Stimulated activated CD4-positive, alpha-beta T cell treated with anti-CD3 and anti-CD28 coated beads, Interleukin-1b, Interleukin-23, amount 100 ng/mL, for 1 hour (primary cell): ENCODE results near the gene NAGPA.

Experiments used
- DNase-seq, 2 donors: peaks; one replicate each; pipeline ENCODE4 v3.0.0-alpha.2; 2020; ENCODE audit warnings: low read depth in 2 of 2

NAGPA gene

DNA sequence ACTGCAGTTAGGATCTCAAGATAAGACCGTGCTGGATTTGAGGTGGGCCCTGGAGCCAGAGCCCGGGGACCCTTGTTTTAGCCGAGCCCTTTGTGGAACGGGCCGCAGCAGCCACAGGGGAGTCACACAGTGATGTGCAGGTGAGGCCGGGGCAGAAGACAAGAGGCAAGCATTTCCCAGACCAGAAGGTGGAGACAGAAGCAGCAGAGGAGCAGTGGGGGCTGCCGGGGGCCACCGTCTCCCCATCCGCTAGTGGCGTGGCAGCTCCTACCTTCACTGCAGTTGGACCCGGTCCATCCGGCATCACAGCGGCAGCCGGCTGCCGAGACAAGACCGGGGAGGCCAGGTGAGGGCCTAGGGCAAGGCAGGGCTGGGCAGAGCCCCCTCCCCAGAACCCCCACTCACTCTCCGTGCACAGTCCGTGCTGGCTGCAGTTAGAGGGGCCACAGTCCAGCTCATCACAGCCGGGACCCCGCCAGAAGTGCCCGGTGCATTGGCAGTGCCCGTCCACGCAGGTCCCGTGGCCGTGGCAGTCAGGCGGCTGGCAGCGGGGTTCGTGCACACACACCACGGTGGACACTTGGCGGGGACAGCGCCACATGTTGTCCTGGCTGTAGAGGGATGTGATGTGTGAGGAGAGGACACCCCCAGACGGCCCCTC, 6.0 kb downstream of the NAGPA start:
- DNase-seq, result no peak

GRCh38 chr16:5027086-5027485, 6.6 kb downstream of the NAGPA start:
- no peak for DNase-seq

- DNase-seq, result no peak
Observed at GRCh38 chr16:5026664-5027063, 7.1 kb downstream of the NAGPA start.

- no peak for DNase-seq
Observed at GRCh38 chr16:5025171-5025632, 8.5 kb downstream of the NAGPA start.

GRCh38 chr16:5024632-5025031, 9.1 kb downstream of the NAGPA start:
- no peak for DNase-seq

- no peak for DNase-seq
Observed at GRCh38 chr16:5022521-5022920, 11.2 kb downstream of the NAGPA start.

- no peak for DNase-seq
Observed at GRCh38 chr16:5020551-5020950, 13.2 kb downstream of the NAGPA start.

DNA sequence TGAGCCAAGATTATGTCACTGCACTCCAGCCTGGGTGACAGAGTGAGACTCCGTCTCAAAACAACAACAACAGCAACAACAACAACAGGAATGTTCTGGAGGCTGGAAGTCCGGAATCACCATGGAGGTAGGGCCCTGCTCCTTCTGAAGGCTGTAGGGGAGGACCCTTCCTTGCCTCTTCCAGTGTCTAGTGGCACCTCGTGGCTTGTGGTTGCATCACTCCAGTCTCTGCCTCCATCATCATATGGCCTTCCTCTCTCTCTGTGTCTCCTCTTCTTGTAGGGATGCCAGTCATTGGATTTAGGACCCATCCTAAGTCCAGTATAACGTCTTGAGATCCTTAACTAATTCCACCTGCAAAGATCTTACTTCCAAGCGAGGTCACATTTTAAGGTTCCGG, 14.0 kb downstream of the NAGPA start:
- no peak for DNase-seq

- no peak for DNase-seq
Observed at GRCh38 chr16:5018793-5019192, 14.9 kb downstream of the NAGPA start.

DNA sequence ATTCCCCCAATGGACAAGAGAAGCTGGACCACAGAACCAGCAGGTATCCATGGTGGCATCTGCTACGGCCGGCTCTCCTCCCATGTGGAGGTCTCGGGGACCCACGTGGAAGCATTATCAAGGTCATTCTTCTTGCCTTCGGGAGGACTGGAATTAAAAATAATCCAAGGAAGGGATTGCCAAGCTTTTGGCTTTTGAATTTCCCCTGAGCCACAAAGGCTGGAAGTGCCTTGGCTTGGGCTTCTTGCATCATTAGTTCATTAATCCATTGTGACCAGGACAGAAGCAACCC, 16.1 kb downstream of the NAGPA start:
- no peak for DNase-seq

GRCh38 chr16:5016967-5017677, 16.6 kb downstream of the NAGPA start:
- DNase-seq, result no peak

DNA sequence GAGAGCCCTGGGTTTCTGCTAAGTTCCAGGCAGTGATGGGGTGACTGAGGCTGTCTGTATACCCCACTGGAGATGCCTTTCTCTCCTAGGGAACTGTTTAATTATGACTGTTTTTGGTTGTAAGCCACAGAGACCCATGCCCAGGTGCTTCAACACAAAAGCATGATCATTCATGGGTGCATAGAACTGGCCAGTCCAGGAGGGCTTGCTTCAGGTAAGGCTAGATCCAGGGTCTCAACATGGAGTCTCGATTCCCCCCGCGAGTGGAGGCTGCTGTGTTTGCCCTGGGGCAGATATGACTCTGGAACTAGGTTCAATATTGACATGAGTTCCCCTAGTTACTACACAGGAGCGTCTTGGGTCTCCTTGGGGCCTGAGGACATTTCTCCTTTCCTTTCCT, 17.8 kb downstream of the NAGPA start:
- no peak for DNase-seq

DNA sequence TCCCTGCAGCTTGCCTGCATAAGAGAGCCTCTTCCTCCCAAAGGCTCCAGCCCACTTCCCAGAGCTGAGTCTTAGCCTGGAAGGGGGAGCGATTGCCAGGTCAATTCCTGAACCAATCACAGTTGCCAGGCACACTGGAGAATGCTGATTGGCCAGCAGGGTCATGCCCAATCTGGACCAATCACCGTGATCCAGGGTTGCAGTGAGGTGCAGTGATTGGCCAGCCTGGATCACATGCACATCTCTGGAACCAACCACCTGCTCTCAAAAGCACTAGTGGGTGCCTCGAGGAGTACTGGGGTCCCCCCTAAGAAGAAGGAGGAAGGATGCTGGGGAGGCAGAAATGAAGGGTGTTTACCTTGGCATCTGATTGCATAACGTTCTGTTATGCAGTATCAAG, 18.4 kb downstream of the NAGPA start:
- DNase-seq, result no peak

DNA sequence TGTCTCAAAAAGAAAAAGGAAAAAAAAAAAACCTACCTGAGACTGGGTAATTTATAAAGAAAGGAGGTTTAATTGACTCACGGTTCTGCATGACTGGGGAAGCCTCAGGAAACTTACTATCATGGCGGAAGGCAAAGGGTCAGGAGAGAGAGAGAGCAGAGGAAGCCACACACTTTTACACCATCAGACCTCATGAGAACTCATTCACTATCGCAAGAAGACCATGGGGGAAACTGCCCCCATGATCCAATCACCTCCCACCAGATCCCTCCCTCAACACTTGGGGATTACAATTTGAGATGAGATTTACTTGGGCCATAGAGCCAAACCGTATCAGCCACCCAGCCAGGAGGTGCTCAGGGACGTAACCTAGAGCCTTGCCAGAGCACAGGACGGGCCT, 20.8 kb downstream of the NAGPA start:
- DNase-seq, result no peak

DNA sequence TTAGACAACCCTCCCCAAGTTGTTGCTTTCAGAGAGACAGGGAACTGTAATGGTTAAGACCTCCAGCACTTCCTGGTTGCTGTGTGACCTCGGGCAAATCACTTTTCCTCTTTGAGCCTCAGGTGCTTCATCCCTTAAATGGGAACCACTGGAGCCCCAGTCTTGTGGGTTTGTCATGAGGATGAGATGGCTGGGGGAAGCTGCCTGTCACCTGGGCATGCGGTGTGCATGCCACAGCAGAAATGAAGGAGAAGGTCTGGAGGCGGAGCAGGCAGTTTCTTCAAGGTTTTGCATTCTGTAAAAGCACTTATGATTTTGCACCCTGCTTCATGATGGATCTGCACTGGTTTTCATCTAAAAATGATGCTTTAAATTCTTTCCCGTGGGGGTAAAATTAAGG, 22.1 kb downstream of the NAGPA start:
- DNase-seq, result no peak

DNA sequence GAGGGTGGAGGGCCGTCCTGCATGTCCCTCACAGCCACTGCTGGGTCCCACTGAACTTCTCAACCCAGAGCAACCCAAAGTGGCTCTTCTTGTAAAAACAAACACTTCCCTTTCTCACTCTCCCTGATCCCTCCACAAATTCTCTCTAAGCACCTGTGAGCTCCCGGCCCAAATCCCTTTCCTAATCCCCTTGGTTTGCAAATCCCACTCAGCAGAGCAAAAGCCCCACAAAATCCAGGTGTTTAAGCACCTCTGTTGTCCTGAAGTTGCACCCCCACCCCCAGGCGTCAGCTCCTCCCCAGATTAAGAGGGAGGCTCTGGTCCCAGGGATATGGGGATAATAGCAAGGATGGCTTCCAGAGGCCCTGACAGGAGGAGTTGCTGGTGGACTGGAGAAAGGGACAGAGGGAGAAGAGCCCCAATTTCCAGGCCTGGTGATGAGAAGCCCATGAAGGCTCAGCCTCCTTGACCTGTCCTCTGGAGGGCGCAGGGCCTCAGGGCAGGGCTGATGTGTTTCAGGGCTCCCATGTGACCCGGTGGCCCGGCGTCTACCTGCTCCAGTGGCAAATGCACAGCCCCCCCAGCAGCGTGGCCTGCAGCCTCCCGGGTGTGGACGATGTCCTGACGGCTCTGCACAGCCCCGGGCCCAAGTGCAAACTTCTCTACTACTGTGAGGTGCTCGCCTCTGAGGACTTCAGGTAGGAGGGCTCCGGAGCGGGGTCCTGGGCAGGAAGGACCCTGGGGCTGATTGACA, 23.0 kb downstream of the NAGPA start:
- no peak for DNase-seq

DNA sequence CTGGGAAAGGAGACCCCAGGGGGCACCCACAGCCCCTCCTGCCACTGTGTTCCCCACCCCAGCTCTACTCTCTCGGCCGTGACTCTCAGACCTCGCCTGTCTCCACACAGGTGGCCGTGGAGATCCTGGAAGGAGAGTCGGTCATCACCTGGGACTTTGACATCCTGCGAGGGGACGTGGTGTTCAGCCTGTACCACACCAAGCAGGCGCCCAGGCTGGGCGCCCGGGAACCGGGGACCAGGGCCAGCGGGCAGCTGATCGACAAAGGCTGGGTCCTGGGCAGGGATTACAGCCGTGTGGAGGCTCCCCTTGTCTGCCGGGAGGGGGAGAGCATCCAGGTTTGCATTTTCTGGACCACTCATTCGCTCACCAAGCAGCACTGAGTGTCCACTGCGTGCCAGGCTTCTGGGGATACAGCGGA, 25.4 kb downstream of the NAGPA start:
- DNase-seq, result no peak

DNA sequence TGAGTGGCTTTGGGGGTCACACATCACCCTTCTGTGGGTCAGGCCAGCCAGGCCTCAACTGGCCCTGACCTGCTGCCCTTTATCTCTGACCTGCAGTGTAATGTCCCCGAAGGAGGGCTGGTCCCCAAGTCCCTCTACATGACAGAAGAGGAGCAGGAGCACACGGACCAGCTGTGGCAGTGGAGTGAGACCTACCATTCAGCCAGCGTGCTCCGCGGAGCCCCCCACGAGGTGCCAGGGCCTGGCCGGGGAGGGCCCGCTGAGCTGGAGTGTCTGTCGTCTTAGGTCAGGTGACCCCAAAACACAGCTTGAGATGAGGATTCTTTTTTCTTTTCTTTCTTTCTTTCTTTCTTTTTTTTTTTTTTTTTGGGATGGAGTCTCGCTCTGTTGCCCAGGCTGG, 26.5 kb downstream of the NAGPA start:
- DNase-seq, result no peak

DNA sequence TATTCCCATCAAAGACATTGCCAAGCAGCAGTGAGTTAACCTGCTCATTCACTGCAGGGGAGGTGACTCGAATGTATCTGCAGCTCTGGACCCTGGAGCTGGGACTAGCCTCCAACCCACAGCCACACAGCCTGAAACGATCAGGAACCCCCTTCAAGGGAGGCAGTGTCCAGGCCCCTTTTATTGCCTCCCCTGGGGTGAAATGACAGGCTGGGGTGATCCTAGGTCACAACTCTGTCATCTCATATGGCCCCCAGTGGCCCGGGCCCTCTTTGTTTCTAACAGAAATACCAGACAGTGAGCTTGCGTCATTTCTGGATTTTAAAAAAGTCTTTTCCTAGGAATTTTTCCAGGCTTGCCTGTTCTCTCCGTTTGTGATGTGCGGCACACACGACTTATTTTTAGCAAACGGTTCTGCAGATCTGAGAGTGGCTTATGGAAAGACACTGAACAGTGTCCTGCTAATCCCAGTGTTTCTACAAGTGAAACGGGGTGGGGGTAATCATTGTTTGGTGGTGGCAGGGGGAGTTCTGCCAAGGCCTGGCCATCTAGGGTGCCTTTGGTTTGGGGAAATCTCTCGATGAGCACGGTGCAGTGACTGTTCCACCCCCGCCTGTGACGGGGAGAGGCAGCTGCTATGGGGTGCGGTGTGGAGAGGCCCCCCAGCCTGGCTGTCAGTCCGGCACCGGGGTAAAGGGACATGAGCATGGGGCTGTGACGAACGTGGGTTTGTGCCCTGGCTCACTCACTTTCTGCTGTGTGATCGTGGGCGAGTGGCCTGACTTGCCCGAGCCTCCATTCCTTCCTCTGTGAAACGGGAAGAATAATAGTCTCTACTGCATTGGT, 27.2 kb downstream of the NAGPA start:
- no peak for DNase-seq

DNA sequence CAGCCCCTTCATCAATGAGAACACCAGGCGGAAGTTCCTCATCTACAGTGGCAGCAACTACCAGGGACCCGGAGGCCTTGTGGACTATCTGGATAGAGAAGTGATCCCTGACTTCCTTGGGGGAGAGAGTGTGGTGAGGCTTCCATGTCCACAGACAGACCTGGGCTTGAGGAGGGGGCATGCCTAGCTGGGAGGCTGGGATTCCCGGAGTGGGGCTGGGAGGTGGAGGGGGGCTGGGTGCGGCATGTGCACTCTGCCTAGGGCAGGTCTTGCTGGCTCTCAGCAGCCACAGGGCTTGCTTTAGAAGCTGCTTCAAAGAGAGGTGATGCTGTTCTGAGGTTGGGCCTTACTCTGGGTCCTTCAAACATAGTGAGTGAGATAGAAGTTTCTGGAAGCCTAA, 27.8 kb downstream of the NAGPA start:
- no peak for DNase-seq

DNA sequence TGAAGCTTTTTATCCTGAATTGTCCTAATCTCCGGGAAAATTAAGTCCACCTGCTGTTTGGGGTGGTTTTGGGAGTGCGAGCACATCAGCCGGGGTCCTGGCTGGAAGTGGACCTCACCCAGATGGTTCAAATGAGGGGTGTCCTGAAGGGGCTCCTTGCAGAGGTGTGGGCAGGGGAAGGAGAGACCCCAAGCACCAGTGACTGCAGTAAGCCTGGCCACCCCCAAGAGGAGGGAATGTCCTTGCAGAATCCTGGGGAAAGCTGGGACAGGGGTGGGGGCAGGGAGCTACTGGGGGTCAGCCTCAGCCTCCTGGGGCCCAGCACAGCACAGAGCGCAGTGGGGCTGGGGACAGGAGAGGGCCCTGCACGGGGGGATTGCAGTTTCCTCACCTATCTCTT, 29.4 kb downstream of the NAGPA start:
- no peak for DNase-seq

DNA sequence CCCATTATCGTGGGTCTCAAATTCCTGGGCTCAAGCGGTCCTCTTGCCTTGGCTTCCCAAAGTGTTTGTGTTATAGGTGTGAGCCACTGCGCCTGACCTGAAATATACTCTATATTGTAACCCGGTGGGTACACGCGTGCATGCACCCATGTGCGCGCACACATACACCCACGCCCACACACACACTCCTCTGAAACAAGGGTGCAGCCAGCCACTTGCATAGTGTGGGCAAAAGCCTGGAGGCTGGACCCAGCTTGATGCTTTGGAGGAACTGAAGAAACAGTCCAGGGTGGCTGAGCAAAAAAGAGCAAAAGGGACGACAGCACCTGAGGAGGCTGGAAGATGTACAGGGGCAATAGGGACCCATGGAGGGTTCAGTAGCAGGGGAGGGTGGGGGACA, 29.9 kb downstream of the NAGPA start:
- DNase-seq, result no peak
